Nephron progenitor cell (in vitro differentiated cells): Measurements from ENCODE around the gene GRM5.

Experiments
- DNase-seq: peaks from one replicate; pipeline ENCODE4 v3.0.0; 2021
- H3K27ac Mint-ChIP-seq: 2 replicates; pipeline ENCODE4 v1.8.0; 2021; ENCODE audit warnings: mild to moderate bottlenecking, moderate library complexity, mixed read lengths
- H3K27me3 Mint-ChIP-seq: 2 replicates; pipeline ENCODE4 v1.8.0; 2021; ENCODE audit warnings: mild to moderate bottlenecking, low read depth, mixed read lengths; ENCODE audit not compliant: poor library complexity
- H3K36me3 Mint-ChIP-seq: 2 replicates; pipeline ENCODE4 v1.8.0; 2021; ENCODE audit warnings: low read depth, mixed read lengths
- H3K4me1 Mint-ChIP-seq: 2 replicates; pipeline ENCODE4 v1.8.0; 2021; ENCODE audit warnings: mixed read lengths
- H3K4me3 Mint-ChIP-seq: 2 replicates; pipeline ENCODE4 v1.8.0; 2021; ENCODE audit warnings: mild to moderate bottlenecking, moderate library complexity, mixed read lengths
- H3K9me3 Mint-ChIP-seq: 2 replicates; pipeline ENCODE4 v1.8.0; 2021; ENCODE audit warnings: mild to moderate bottlenecking, moderate library complexity, mixed read lengths
- CTCF ChIP-seq: fragments of 200-600 bp; sonication (generic); IDR thresholded peaks from 2 replicates; pipeline ENCODE4 v1.5.0; 2021; ENCODE audit warnings: antibody characterized with exemption

GRM5 gene

GRCh38 chr11:88689548-88690240 lies 376.1 kb downstream of the GRM5 start:
- Mint-ChIP-seq H3K36me3 (no peaks in the 10 kb centered on the region), H3K4me3 (no peak overlapping the region), H3K27me3 (no peaks in the 10 kb centered on the region), H3K9me3 (peaks cover 10% of the 10 kb centered on the region), H3K4me1 (no peaks in the 10 kb centered on the region), H3K27ac (no peak overlapping the region)
- no peak for TF ChIP-seq CTCF
- DNase-seq = no peak

GRCh38 chr11:88683024-88683423 lies 382.8 kb downstream of the GRM5 start:
- TF ChIP-seq CTCF = no peak
- Mint-ChIP-seq H3K27ac (no peak overlapping the region), H3K36me3 (no peaks in the 10 kb centered on the region), H3K9me3 (peaks cover 14% of the 10 kb centered on the region), H3K4me1 (no peaks in the 10 kb centered on the region), H3K4me3 (no peak overlapping the region), H3K27me3 (no peaks in the 10 kb centered on the region)
- no peak for DNase-seq

GRCh38 chr11:88680806-88681205 lies 385.0 kb downstream of the GRM5 start:
- Mint-ChIP-seq H3K27me3 (no peaks in the 10 kb centered on the region), H3K36me3 (no peaks in the 10 kb centered on the region), H3K4me1 (no peaks in the 10 kb centered on the region), H3K9me3 (peaks cover 9% of the 10 kb centered on the region), H3K4me3 (no peak overlapping the region), H3K27ac (no peak overlapping the region)
- DNase-seq = no peak
- no peak for TF ChIP-seq CTCF

DNA sequence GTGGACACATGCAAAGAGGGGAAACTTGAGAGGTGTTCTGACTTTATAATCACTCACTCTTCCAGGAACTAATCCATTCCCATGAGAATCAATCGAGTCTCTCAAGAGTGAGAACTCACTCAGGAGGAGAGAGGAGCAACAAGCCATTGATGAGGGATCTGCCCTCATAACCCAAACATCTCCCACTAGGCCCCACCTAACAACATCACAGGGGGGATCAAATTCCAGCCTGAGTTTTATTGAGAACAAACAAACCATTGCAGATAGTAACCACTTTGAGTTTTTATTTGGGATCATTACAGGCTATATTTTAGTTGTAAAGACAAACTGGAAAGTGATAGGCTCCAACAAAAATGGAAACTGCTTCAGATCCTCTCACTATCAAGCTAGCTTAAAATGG lies 399.4 kb downstream of the GRM5 start:
- Mint-ChIP-seq H3K4me3 (no peak overlapping the region), H3K27ac (no peak overlapping the region), H3K27me3 (no peaks in the 10 kb centered on the region), H3K36me3 (no peaks in the 10 kb centered on the region), H3K4me1 (peaks cover 10% of the 10 kb centered on the region), H3K9me3 (peaks cover 5% of the 10 kb centered on the region)
- DNase-seq = no peak
- TF ChIP-seq CTCF = no peak

- TF ChIP-seq CTCF = no peak
- no peaks in the 10 kb centered on the region for H3K36me3 Mint-ChIP-seq
- H3K4me1 Mint-ChIP-seq = no peaks in the 10 kb centered on the region
- no peaks in the 10 kb centered on the region for H3K9me3 Mint-ChIP-seq
- no peak for DNase-seq
- H3K27me3 Mint-ChIP-seq = no peaks in the 10 kb centered on the region
- H3K27ac Mint-ChIP-seq = no peak overlapping the region
- H3K4me3 Mint-ChIP-seq = no peak overlapping the region
Observed at GRCh38 chr11:88657076-88657738, 408.6 kb downstream of the GRM5 start.

- H3K4me3 Mint-ChIP-seq = no peak overlapping the region
- no peak for DNase-seq
- no peak overlapping the region for H3K27ac Mint-ChIP-seq
- H3K9me3 Mint-ChIP-seq = no peaks in the 10 kb centered on the region
- no peak for TF ChIP-seq CTCF
- no peaks in the 10 kb centered on the region for H3K4me1 Mint-ChIP-seq
- H3K27me3 Mint-ChIP-seq = no peaks in the 10 kb centered on the region
- no peaks in the 10 kb centered on the region for H3K36me3 Mint-ChIP-seq
Observed at GRCh38 chr11:88656283-88656682, 409.5 kb downstream of the GRM5 start.
